Right cardiac atrium (tissue), 5 donors: ENCODE data around the gene PACS1. TPM values are rescaled to one million over a fixed set of nuclear protein-coding genes. Genes with fewer than 3 reads are reported as not detected.

Experiments
- ATAC-seq, 2 donors: fragments of 200-7000 bp; cut with Tn5 transposase; one replicate each; pipeline versions ENCODE4 v1.8.0 to v1.9.1; 2020; ENCODE audit warnings: moderate library complexity in 2 of 2, mild to moderate bottlenecking in 1 of 2
- DNase-seq, 3 donors: peaks; one replicate each; pipeline ENCODE4 v3.0.0-alpha.2; 2020
- H3K27ac ChIP-seq: one replicate; pipeline ENCODE4 v1.5.1; 2013; ENCODE audit warnings: mild to moderate bottlenecking, low read length, control low read depth, moderate library complexity
- H3K27me3 ChIP-seq: one replicate; pipeline ENCODE4 v1.6.1; 2013; ENCODE audit not compliant: control insufficient read depth, insufficient read depth
- H3K4me1 ChIP-seq: one replicate; pipeline ENCODE4 v1.6.1; 2013; ENCODE audit warnings: low read length; ENCODE audit not compliant: control insufficient read depth, insufficient read depth
- H3K4me3 ChIP-seq: one replicate; pipeline ENCODE4 v1.5.1; 2013; ENCODE audit warnings: low read length, control low read depth
- H3K9me3 ChIP-seq: one replicate; pipeline ENCODE4 v1.6.1; 2013; ENCODE audit warnings: low read length; ENCODE audit not compliant: control insufficient read depth
- WGBS: extraction: QIAGEN DNeasy Blood & Tissue Kit; methylation state at CpG from one replicate; pipeline ENCODE4 v1.1.7; 2013; 5-methylcytosine and 5-hydroxymethylcytosine counted together
- intact Hi-C, 4 donors: fragments of 100-400 bp; cut with DNase I; formaldehyde crosslinking; loops; one replicate each; pipeline versions ENCODE4 v1.11.0 to v1.14.0; 2022 to 2023
- polyA plus RNA-seq: library from polyadenylated mRNA; stranded (reverse); fragments of 200-250 nt; gene quantifications from one replicate; pipeline ENCODE4 v1.2.3, GENCODE V29; 2013
- total RNA-seq, 4 donors: library from RNA; stranded (reverse); fragmentation: NEBNext Ultra II Directional; extraction: Animal tissue kit (Norgen Biotek cat#: 25700); gene quantifications; one replicate each; pipeline ENCODE4 v1.2.1, GENCODE V29; 2021
- donor health status: healthy with polysubstance abuse.
- donor health status: DM: no; HTN: yes; CAD: no.
- donor health status: DM: no; HTN: no; CAD: no.
- donor health status: DM: no; HTN: yes; CAD: no; lungs with severe emphysema.
- donor health status: DM: yes; HTN: yes; CAD: no.

The PACS1 gene
- total and polyA plus RNA-seq, 5 donors, result 30.9 to 82.5 (median 52.0) TPM

GRCh38 chr11:66293777-66294625, 223.9 kb downstream of the PACS1 start:
- intact Hi-C loops, result no loop called here
- Histone ChIP-seq H3K4me3 (no peak overlapping the region), H3K27ac (no peak overlapping the region), H3K4me1 (peaks cover 7% of the 10 kb centered on the region), H3K9me3 (no peaks in the 10 kb centered on the region), H3K27me3 (no peaks in the 10 kb centered on the region)
- 81% methylated on average over 30 of the region's 30 CpGs for WGBS
- peak in 1 of 3 donors; percentile 44 for DNase-seq
- ATAC-seq, result no peak

Other genes starting within 250 kb of the PACS1 start
- under 1 TPM in 3 of 4 donors, not detected in 1; 0.20 to 0.88 (median 0.48) TPM for gene SNX32, start 236.3 kb upstream of the PACS1 start, total RNA-seq
- gene SNX32, start 236.3 kb upstream of the PACS1 start, polyA plus RNA-seq, result 0.20 TPM
- 100 to 1,000 TPM; 285 to 470 (median 377) TPM for gene CFL1, start 212.1 kb upstream of the PACS1 start, total RNA-seq
- 389 TPM for gene CFL1, start 212.1 kb upstream of the PACS1 start, polyA plus RNA-seq
- gene MUS81, start 209.8 kb upstream of the PACS1 start, total RNA-seq, result 10 to 100 TPM; 33.3 to 39.5 (median 35.8) TPM
- gene MUS81, start 209.8 kb upstream of the PACS1 start, polyA plus RNA-seq, result 44.7 TPM
- 100 to 1,000 TPM; 139 to 164 (median 142) TPM for gene EFEMP2, start 197.5 kb upstream of the PACS1 start, total RNA-seq
- gene EFEMP2, start 197.5 kb upstream of the PACS1 start, polyA plus RNA-seq, result 128 TPM
- gene CTSW, start 190.4 kb upstream of the PACS1 start, total RNA-seq, result 1 to 10 TPM in 1 of 4 donors, under 1 TPM in 3; 0.45 to 1.7 (median 0.64) TPM
- 0.79 TPM for gene CTSW, start 190.4 kb upstream of the PACS1 start, polyA plus RNA-seq
- 10 to 100 TPM; 39.7 to 46.6 (median 42.8) TPM for gene FIBP, start 181.8 kb upstream of the PACS1 start, total RNA-seq
- gene FIBP, start 181.8 kb upstream of the PACS1 start, polyA plus RNA-seq, result 37.8 TPM
- gene CCDC85B, start 179.6 kb upstream of the PACS1 start, total RNA-seq, result 10 to 100 TPM; 50.8 to 61.3 (median 57.4) TPM
- 80.3 TPM for gene CCDC85B, start 179.6 kb upstream of the PACS1 start, polyA plus RNA-seq
- 1 to 10 TPM in 1 of 4 donors, under 1 TPM in 3; 0.57 to 5.5 (median 0.83) TPM for gene FOSL1, start 169.9 kb upstream of the PACS1 start, total RNA-seq
- gene FOSL1, start 169.9 kb upstream of the PACS1 start, polyA plus RNA-seq, result 2.6 TPM
- 10 to 100 TPM; 31.1 to 41.8 (median 38.7) TPM for gene C11orf68, start 151.2 kb upstream of the PACS1 start, total RNA-seq
- 39.8 TPM for gene C11orf68, start 151.2 kb upstream of the PACS1 start, polyA plus RNA-seq
- 10 to 100 TPM; 82.9 to 90.2 (median 85.2) TPM for gene DRAP1, start 150.8 kb upstream of the PACS1 start, total RNA-seq
- gene DRAP1, start 150.8 kb upstream of the PACS1 start, polyA plus RNA-seq, result 130 TPM
- gene TSGA10IP, start 124.8 kb upstream of the PACS1 start, total RNA-seq, result not detected
- not detected for gene TSGA10IP, start 124.8 kb upstream of the PACS1 start, polyA plus RNA-seq
- 10 to 100 TPM; 34.3 to 41.7 (median 36.9) TPM for gene SART1, start 108.5 kb upstream of the PACS1 start, total RNA-seq
- 41.3 TPM for gene SART1, start 108.5 kb upstream of the PACS1 start, polyA plus RNA-seq
- gene EIF1AD, start 68.1 kb upstream of the PACS1 start, total RNA-seq, result 10 to 100 TPM; 19.3 to 22.2 (median 20.8) TPM
- 18.5 TPM for gene EIF1AD, start 68.1 kb upstream of the PACS1 start, polyA plus RNA-seq
- 100 to 1,000 TPM; 175 to 258 (median 218) TPM for gene BANF1, start 67.8 kb upstream of the PACS1 start, total RNA-seq
- 274 TPM for gene BANF1, start 67.8 kb upstream of the PACS1 start, polyA plus RNA-seq
- 1 to 10 TPM; 1.2 to 3.6 (median 2.2) TPM for gene CST6, start 58.3 kb upstream of the PACS1 start, total RNA-seq
- 2.1 TPM for gene CST6, start 58.3 kb upstream of the PACS1 start, polyA plus RNA-seq
- not detected for gene CATSPER1, start 43.8 kb upstream of the PACS1 start, total RNA-seq
- gene CATSPER1, start 43.8 kb upstream of the PACS1 start, polyA plus RNA-seq, result not detected
- 10 to 100 TPM; 10.8 to 13.6 (median 12.1) TPM for gene GAL3ST3, start 21.1 kb upstream of the PACS1 start, total RNA-seq
- 8.9 TPM for gene GAL3ST3, start 21.1 kb upstream of the PACS1 start, polyA plus RNA-seq
- gene SF3B2, start 17.9 kb upstream of the PACS1 start, total RNA-seq, result 10 to 100 TPM; 84.4 to 97.7 (median 91.7) TPM
- 62.1 TPM for gene SF3B2, start 17.9 kb upstream of the PACS1 start, polyA plus RNA-seq
- gene KLC2, start 187.4 kb downstream of the PACS1 start, total RNA-seq, result 10 to 100 TPM; 27.8 to 33.4 (median 30.6) TPM
- gene KLC2, start 187.4 kb downstream of the PACS1 start, polyA plus RNA-seq, result 34.7 TPM
- gene RAB1B, start 198.4 kb downstream of the PACS1 start, total RNA-seq, result 100 to 1,000 TPM; 114 to 129 (median 125) TPM
- 170 TPM for gene RAB1B, start 198.4 kb downstream of the PACS1 start, polyA plus RNA-seq
- gene CNIH2, start 207.9 kb downstream of the PACS1 start, total RNA-seq, result under 1 TPM in 2 of 4 donors, not detected in 2; 0.25 to 0.47 TPM
- 0.23 TPM for gene CNIH2, start 207.9 kb downstream of the PACS1 start, polyA plus RNA-seq
- gene YIF1A, start 218.9 kb downstream of the PACS1 start, total RNA-seq, result 10 to 100 TPM; 48.0 to 65.3 (median 50.5) TPM
- gene YIF1A, start 218.9 kb downstream of the PACS1 start, polyA plus RNA-seq, result 56.1 TPM
- under 1 TPM; 0.20 to 0.31 (median 0.26) TPM for gene TMEM151A, start 221.6 kb downstream of the PACS1 start, total RNA-seq
- 0.45 TPM for gene TMEM151A, start 221.6 kb downstream of the PACS1 start, polyA plus RNA-seq
- gene CD248, start 246.8 kb downstream of the PACS1 start, total RNA-seq, result 10 to 100 TPM; 10.5 to 22.9 (median 21.9) TPM
- 12.0 TPM for gene CD248, start 246.8 kb downstream of the PACS1 start, polyA plus RNA-seq